Activated CD4-positive, alpha-beta T cell treated with anti-CD3 and anti-CD28 coated beads, Interleukin-2, amount 50 U/mL, for 16 hours (primary cell): ENCODE data around the gene APOBR.
"Not testable (repeated sequence)": the region's sequence is repeated elsewhere in the genome, so short reads cannot be mapped to it uniquely, and the experiment has no call there.

ENCODE experiments used
- DNase-seq: peaks from one replicate; pipeline ENCODE4 v3.0.0-alpha.2; 2020

APOBR gene, protein sequence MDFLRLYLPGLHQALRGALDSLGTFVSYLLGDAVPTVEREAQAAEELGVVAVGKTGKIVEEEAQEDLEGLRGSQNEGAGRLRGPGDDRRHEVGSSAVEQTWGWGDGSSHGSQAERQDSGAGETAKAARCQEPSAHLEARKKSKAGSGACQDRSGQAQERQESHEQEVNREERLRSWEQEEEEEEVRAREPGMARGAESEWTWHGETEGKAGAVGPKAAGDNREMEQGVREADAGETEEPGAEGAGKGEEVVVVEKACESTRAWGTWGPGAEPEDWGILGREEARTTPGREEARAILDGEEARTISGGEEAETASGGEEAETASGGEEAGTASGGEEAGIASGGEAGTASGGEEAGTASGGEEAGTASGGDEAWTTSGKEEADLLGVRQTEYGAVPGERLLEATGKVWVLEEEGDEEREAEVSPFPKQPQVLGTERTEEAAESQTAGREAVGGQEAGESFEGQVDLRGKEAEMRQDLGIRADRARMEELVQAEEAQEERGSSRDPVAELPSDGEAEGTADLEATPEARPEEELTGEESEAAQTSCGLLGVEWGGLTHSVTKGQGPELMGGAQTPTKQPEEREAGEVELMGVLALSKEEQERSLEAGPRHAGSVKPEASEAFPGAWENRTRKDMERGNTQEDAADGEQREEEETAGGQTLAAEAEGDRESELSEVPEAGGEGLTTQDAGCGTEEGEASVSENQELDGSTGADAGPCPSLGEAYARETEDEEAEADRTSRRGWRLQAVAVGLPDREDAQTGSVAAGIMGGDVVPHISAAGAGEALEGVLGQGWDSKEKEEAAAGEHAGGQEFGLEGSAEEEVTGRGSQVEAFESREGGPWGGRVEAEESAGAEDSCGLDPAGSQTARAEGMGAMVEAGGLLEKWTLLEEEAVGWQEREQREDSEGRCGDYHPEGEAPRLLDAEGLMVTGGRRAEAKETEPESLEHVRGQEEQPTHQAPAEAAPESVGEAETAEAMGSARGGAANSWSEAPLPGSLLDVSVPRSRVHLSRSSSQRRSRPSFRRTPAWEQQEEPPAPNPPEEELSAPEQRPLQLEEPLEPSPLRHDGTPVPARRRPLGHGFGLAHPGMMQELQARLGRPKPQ

DNA sequence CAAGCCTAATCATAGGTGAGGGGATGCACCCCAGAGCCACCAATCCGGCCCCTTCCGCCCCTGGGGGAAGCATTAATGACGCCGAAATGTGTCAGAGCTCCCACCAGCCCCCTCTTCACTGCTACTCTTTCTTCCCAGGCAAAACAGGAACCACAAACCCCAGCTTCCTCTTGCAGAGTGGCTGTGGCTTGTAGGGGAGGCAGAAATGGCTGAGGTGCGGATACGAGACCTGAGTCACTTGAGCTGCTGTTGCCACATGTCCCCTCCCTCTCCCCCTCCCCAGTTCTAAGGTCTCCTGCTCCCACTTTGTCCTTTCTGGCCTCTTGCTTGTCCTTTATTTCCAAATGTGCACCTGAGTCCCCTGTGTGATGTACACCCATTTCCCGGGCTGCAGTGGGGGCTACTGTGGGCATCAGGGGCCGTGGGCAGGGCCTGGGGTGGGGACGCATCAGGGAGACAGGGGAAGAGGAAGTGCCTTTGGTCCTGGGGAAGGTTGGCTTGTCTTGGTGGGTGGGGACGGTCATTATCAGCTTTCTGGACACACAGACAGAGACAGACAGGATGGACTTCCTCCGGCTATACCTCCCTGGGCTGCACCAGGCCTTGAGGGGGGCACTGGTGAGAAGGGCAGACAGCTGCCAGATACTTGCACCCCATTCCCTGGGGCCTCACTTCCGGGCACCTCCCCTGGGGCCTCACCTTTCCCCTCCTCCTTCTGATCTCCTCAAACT is at the start of gene APOBR:
TSS of gene APOBR (plus strand) at position 523 of the 731 bp plus-strand sequence. CDS start at position 562, 39 bp downstream.
- DNase-seq = peak; percentile 95

DNA sequence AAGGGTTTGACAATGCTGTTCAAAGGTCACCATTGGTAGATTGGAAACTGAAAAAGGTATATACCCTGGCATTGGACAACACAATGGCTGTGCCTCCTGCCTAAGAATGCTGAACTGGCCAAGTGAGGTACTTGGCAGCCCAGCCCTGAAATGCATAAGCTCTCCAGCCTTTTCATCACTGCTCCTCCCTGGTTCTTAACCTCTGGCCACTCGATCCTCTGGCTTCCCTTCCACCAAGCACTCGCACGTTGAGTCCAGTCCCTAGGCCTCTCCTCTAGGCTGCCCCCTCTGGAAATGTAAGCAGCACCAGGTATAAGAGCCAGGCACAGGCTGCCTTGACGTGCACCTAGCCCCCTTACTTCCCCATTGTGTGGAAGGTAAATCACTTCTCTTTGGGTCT is 48.1 kb upstream of the APOBR start:
- DNase-seq = not testable (repeated sequence)

- DNase-seq = not testable (repeated sequence)
Observed at GRCh38 chr16:28447081-28447480, 47.4 kb upstream of the APOBR start.

GRCh38 chr16:28473714-28474265 is 20.7 kb upstream of the APOBR start:
- DNase-seq = peak; percentile 42

GRCh38 chr16:28475221-28475620 is 19.2 kb upstream of the APOBR start:
- no peak for DNase-seq

DNA sequence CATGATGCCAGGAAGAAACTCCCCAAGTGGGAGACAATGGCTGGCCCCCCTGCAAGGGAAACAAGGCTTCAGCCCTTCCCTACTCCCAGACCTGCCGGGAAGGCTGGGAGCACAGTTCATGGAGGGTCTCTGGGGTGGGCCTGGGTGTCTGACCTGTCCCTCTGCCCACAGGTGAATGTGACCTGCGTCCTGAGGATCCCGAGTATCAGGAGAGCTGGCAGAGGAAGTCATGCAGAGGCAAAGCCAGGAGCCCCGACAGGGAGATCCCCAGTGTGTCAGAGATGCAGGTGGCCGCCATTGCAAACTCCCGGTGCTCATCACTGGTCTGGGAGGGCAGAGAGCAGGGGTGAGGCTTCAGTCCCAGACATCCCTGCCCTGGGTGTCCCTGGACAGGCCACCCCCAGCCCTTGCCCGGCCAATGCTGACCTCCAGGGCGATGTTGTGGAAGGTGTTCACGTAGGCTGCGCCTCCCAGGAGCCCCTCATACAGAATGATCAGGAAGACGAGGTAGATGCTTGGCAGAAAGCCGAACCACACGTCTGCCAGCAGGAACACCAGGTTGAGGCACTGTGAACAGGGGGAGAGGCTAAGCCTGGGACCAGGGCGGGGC is 17.0 kb upstream of the APOBR start:
- no peak for DNase-seq

DNA sequence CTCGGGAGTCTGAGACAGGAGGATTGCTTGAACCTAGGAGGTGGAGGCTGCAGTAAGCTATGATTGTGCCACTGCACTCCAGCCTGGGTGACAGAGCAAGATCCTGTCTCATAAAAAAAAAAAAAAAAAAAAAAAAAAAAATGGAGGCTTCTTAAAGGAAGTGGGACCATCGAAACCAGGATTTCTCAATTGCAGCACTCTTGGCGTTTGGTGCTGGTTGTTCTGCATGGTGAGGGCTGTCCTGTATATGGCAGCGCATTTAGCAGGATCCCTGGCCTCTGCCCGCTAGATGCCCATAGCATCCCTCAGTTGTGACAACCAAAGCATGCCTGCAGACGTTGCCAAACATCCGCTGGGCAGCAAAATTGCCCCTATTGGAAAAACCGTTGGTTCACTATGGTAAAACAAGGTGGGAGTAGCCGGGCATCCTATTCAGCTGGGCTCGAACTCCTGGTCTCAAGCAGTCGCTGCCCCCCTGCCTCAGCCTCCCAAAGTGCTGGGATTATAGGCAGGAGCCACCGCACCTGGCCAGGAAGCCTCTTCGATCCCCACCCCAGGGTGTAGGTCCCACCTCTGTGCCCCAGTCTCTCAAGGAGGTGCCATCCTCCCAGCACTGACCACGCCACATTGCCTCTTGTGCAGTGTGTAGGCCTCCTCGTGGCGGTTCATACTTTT is 15.8 kb upstream of the APOBR start:
- no peak for DNase-seq

DNA sequence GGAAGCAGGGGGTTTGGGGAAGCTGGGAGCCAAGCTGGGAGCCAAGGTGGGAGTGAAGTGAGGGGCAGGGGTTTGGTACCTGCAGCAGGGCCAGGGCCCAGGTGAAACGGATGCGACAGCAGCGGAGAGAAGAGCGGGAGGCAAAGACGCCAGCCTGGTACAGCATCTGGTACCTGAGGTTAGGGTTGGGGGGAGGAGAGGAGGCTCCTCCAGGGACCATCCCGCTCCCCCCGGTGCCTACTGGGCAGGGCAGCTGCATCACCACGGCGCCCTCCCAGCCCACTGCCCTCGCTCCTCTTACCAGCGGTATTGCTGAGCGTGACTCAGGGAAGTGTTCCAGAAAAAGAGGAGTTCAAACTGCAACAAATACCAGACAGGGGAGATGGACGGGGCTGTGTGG is 12.4 kb upstream of the APOBR start:
- DNase-seq = no peak

DNA sequence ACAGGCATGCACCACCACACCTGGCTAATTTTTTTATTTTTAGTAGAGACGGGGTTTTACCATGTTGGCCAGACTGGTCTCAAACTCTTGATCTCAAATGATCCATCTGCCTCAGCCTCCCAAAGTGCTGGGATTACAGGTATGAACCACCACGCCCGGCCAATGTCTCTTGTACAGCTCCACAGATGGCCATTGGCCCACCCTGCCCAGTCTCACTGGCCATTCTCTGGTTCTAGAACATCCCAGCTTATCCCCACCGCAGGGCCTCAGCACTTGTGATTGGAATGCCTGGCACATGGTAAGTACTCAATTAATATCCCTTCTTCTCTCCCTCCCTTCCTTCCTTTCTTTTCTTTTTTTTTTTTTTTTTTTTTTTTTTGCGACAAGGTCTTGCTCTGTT is 11.1 kb upstream of the APOBR start:
- DNase-seq = not testable (repeated sequence)

GRCh38 chr16:28486266-28486665 is 8.2 kb upstream of the APOBR start:
- DNase-seq = no peak

- no peak for DNase-seq
Observed at GRCh38 chr16:28491230-28491969, 3.0 kb upstream of the APOBR start.

DNA sequence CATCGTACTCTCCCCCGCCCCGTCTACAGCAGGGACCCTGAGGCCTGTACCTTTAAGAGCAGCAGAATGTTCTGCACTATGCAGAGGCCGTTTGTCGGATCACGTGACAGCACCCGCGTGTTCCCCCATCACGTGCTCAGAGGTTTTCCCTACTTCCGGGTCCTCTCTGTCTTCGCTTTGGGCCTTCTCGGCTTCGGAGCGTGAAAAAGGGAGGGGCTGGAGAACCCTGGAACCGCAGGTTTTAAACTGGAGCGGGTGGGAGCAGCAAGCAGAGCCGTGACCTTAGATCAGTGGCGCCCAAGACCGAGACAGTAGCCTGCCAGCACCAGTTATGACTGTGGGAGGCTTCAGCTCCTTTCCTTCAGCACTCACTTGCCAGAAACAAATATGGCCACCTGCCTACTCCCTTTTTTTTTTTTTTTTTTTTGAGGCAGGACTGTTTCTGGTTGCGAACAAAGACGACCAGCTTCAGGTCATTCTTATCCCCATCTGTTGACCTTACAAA is 2.4 kb upstream of the APOBR start, which contains the start of gene CLN3:
TSS of gene CLN3 (minus strand) at position 105 of the 505 bp plus-strand sequence. CDS start 315 bp downstream, outside the sequence.
- DNase-seq = peak; percentile 94

- DNase-seq = no peak
Observed at GRCh38 chr16:28492511-28492910, 1.9 kb upstream of the APOBR start.

- DNase-seq = no peak
Observed at GRCh38 chr16:28495098-28495793, 803 bp downstream of the APOBR start.

GRCh38 chr16:28495795-28496749 is 1.6 kb downstream of the APOBR start:
- no peak for DNase-seq

GRCh38 chr16:28496844-28497243 is 2.4 kb downstream of the APOBR start:
- no peak for DNase-seq

DNA sequence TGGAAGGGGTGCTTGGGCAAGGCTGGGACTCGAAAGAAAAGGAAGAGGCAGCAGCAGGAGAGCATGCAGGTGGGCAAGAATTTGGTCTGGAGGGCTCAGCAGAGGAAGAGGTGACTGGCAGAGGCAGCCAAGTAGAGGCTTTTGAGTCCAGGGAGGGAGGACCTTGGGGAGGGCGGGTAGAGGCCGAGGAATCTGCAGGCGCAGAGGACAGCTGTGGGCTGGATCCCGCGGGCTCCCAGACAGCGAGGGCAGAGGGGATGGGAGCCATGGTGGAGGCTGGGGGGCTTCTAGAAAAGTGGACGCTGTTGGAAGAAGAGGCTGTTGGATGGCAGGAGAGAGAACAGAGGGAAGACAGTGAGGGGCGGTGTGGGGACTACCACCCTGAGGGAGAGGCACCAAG is 2.9 kb downstream of the APOBR start:
- no peak for DNase-seq

DNA sequence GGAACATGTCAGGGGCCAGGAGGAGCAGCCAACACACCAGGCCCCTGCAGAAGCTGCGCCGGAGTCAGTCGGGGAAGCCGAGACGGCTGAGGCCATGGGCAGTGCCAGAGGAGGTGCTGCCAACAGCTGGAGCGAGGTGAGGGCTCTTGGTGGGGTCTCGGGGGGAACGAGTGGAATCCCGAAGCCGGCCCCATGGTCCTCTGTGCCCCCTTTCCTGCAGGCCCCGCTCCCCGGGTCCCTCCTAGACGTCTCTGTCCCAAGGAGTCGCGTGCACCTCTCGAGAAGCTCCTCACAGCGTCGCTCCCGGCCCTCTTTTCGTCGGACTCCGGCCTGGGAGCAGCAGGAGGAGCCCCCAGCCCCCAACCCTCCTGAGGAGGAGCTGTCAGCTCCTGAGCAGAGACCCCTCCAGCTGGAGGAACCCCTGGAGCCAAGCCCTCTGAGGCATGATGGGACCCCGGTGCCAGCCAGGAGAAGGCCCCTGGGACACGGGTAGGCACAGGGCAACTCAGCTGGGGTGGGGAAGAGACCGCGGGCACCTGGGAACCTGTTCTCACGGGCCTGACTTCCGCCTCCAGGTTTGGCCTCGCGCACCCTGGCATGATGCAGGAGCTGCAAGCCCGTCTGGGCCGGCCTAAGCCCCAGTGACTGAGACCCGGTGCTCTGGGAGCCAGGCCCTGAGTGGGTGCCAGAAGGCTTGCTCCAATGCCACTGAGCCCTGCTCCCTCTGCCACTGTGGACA is 3.6 kb downstream of the APOBR start:
- no peak for DNase-seq
